GM18861 (cell line): ENCODE data around the gene WDR27.
"Not testable (repeated sequence)": the region's sequence is repeated elsewhere in the genome, so short reads cannot be mapped to it uniquely, and the experiment has no call there.

Experiments
- ATAC-seq: cut with Tn5 transposase; IDR thresholded peaks from one replicate; pipeline ENCODE4 v1.9.1; 2021; ENCODE audit not compliant: unreplicated experiment

The WDR27 gene

DNA sequence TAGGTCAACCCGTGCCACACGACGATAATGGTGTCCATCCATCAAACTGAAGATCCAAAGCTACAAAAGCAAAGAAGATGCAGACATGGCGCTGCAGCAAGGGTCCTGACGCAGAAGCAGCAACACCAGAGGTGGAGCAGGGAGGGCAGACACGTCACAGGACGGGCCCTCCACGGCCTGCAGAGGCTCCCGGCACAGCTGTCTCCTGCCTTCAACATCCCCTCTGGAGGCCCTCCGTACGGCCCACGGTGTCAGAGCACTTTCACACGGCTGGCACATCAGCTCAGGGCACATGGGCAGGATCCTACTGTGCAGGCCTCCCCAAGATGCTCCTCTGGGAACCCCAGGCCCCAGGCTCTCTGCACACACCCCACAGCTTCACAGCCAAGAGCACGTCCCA, 37.6 kb downstream of the WDR27 start:
- ATAC-seq = no peak

DNA sequence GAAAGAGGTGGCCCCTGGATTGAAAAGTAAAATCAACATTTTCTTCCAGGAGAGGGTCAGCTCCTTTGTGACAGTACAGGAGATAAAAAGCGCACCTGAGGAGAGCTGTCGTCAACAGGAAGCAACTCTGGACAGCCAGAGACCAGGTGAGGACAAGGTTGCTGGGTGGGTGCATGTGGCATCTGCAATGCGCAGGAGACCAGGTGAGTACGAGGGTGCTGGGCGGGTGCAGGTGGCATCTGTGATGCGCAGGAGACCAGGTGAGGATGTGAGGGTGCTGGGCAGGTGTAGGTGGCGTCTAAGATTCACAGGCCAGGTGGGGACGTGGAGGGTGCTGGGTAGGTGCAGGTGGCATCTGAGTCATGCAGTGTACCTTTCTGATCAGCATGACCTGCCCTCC, 38.4 kb downstream of the WDR27 start:
- ATAC-seq = no peak

DNA sequence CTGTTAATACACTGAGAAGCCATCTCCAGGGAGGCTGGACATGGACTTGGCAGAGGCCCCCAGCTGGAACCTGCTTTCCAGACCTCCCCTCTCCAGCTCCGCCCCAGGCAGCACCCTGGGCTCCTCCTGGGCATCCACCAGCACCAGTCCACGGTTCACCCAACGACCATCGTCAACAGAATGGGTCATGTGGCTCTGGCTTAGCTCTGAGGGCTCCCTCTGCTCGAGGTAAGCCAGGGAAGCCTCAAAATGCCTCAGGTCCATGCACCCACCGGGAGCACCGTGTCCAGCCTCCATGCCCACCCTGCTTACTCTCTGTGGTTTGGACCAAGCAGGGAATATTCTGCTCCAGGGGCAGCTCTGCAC, 40.5 kb downstream of the WDR27 start:
- ATAC-seq = no peak

DNA sequence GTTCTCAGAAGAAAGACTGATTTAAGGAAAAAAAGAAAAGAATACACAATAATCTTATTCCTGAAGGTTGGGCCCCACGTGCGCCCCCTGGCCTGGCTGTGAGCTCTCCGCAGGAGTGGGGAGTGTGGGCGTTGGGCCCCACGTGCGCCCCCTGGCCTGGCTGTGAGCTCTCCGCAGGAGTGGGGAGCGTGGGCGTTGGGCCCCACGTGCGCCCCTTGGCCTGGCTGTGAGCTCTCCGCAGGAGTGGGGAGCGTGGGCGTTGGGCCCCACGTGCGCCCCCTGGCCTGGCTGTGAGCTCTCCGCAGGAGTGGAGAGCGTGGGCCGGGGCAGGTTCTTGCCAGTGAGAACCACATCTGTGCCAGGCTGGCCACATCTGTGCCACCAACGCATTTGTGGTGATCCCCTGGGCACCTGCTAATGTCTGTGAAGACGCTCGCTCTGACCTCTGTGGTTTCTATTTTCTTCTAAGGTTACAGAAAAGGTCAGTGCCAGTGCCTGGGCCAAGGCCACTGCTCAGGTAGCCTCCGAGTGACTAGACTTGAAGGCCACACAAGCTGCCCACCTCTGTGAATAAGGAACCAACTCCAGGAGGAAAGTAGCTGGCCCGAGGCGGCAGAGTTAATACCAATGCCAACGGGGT, 41.0 kb downstream of the WDR27 start:
- no peak for ATAC-seq

DNA sequence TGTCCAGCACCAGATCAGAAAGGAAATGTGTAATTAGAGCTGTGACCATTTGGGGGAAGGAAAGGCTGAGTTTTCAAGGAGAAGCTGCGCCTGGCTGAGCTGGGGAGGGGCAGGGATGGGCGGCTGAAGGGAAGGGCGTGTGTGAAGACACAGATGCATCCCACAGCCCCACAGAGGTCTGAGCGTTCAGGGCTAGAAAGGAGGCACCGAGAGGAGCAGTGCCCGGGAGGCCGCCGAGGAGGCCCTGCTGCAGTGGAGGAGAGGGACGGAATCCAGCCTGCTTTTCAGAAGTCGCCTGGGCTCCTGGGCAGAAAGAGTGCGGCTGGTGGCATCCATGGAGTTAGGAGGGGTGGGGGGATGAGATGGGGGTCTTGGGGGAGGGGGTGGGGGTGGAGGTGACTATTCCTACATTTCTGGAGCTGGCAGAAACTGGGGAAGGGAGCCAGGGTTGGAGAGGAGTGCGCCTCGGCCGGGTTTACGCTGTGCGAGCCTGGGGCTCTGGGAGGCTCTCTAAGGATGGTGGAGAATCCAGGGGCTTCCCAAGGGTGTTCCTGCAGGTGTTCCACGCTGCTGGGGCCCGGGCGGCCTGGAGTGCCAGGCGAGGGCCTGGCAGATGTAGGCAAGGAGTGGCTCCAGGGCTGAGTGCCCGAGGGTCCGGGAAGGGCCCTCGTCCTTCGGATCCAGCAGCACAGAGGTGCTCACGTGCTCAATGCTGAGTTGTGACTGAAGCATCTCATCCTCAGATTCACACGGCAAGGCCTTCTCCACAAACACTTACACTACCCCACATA, 41.8 kb downstream of the WDR27 start:
- ATAC-seq = no peak

DNA sequence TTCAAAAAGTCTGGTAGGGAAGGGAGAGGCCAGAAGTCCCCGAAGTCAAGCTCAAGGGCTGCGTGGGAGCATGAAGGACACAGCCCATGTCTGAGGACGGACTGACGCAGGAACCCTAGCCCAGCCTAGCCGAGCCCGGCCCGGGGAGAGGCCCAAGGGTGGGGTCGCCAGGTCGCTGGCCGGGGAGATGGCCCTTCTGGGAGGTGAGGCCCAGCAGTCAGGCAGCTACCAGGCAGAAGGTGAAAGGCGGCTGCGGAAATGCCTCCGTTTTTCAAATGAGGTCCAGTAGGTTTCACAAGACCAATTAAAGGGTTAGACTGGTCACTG, 44.6 kb downstream of the WDR27 start:
- ATAC-seq = no peak

DNA sequence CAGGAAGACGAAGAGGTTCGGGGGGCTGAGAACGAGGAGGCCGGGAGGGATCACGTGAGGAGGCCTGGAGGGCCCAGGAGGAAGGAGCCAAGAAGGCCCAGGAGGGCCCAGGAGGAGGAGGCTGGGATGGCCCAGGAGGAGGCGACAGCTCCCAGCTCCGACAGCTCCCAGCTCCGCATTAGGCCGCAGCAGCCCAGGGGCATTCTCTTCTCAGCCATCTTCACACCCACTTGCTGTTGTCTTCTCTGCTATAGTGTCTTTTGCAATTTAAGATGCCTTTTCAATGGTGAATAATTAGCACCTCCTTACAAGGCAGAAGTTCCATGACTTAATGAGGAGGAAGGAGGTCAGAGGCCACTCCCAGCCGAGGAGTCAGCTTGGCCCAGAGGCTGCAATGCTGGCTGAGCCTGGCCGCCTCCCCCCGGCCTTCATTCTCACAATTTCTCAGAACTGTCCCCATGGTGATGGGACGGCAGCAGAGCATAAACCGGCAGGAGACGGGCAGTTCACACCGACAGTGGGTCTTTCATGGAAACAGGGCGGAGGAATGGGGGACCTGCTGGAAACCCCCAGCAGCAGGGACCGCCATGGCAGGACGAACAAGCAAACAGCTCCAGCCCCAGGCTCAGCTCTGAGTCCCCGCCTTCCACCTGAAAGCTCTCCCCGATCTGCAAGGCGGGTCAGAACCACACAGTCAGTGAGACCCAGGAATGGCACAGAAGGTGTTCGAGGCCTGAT, 45.1 kb downstream of the WDR27 start:
- ATAC-seq = no peak

DNA sequence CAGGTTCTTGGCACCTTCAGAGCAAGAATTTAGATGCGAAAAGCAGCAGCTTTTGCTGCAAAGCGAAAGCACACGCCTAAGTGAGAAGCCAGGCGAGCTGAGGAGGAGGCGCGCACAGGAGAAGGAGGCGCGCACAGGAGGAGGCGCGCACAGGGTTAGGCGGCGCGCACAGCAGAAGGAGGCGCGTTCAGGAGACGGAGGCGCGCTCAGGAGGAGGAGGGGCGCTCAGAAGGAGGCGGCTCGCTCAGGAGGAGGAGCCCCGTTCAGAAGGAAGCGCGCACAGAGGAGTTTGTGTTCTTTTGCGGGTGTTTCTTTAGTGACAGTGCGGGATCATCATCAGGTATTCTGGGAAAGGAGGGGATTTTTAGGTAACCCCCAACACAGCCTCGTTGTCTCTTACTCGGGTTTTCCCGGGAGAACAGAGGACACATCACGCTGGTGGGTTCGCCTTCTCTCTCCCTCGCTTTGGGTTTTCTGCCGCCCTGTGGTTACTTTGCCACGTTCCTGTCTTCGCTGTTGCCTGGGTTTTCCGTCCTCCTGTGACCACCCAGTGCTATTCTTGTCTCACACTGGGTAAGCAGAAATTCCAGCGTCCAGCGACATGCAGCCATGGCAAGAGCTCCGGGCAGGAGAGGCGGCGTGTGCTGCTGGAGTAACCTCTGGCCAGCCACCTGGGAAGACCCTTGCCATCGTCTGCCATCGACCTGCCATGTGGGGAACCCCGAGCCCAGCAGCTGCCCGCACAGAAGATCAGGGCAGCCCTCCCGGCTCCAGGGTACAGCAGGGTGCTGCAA, 47.0 kb downstream of the WDR27 start:
- peak; percentile 61 for ATAC-seq

DNA sequence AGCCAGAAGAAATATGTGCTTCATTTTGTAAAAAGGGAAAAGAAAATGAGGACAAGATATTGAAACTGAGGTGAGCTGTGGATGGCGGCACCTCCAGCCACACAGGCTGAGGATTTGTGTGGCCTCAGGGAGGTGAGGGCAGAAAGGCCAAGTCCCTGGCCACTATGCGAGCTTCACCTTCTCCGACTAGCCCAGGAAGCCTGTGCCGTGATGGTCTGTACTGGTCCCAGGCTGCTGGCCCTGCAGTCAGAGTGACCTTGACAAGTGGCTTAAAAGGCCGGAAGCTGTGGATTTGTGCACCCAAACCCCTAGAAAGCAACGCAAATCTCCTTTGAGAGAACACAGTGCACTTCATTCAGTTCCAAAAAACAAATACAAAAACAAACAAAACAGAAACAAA, 48.1 kb downstream of the WDR27 start:
- no peak for ATAC-seq

DNA sequence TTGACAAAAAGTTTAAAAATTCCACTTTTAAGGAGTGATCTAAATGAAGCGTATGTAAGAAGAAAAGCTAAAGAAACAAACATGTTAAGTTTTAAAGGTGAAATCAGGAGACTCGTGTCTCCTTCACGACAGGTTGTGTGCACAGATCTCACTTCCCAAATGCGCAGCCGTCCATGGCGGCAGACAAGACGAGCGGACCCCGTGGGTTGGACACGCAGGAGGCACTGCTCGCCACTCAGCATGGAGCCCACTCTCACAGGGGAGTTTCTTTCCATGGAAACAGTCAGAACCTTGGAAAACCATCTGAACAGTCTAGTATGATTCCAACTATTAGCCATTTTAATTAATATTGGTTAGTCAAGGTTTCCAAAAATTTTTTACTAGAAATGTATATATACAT, 48.9 kb downstream of the WDR27 start:
- no peak for ATAC-seq

DNA sequence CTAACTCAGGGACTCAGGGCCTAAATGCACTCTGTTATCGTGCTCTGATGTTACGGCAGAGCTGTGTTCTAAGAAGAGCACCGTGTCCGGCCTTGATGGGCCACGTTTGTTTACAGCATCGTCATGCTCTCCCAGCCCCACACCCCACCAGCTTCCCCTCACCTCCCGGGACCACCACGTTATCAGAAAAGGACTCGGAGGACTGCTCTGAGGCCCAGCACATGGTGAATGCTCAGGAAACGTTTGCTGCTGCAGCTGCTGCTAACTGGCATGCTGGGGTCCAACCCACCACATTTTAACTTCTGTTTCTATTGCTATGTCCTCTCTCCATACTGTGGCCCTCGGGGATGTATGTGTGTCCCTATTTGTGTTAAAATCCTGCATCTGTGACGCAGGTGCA, 50.3 kb downstream of the WDR27 start:
- no peak for ATAC-seq

DNA sequence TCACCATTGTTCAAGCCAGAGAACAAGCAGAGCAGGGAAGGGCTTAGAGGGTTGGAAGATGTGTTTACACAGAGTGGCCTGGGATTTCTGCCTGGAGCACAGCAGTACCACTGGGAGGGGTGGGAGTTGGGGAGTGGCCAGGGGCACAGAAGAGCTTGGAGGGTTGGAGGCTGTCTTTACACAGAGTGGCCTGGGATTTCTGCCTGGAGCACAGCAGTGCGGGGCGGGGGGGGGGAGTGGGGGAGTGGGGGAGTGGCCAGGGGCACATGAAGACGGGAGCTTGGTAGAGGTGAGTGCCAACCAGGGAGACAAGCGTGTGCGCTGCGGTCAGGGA, 50.9 kb downstream of the WDR27 start:
- no peak for ATAC-seq

DNA sequence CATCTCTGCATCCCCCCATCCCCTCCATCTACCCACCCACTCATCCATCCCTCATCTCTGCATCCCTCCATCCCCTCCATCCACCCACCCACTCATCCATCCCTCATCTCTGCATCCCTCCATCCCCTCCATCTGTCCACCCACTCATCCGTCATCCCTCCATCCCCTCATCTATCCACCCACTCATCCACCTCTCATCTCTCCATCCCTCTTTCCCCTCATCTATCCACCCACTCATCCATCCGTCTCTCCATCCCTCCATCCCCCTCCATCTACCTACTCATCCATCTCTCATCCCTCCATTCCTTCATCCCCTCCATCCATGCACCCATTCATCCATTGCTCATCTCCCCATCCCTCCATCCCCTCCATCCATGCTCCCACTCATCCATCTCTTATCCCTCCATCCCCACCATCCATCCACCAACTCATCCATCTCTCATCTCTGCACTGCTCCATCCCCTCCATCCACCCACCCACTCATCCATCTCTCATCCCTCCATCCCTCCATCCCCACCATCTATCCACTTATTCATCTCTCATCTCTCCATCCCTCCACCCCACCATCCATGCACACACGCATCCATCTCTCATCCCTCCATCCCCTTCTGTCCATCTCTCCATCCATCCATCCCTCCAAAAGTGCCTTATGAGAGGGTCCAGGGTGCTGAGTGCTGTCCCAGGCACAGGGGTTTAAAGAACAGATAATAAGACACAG, 51.4 kb downstream of the WDR27 start:
- no peak for ATAC-seq

DNA sequence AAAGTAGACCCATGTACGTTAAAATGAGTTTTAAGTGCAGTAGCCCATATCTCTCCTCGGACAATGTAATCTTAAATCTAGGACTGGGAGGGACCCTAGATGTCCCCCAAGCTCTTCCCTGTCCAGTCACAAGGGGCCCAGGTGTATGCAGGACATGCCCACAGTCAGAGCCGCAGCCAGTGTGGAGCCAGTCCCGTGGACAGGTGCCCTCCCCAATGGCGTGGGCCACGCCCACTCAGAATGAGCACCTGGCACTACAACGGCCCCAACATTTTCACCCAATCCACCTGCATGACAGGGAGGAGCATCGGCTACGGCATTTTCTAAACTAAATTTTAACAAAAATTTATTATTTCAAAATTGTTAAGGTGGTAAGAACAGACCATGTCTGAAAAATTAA, 53.2 kb downstream of the WDR27 start:
- ATAC-seq = no peak

DNA sequence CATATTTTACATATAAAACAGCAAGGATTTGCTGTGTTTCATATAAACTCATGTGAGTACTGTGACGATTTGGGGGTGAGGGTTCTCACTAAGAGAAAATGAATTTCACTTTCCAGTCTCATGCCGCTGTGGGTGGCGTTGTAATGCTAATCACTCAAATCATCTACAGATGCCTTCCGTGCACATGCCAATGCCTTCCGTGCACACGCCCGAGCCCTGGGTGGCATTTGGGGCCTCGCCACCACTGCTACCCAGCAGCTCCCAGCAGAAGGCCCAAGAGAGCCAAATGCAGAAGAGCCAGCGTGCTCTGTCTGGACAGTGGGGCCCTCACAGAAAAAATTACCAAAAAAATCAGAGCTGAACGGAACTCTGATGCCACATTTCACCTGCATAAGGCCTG, 53.7 kb downstream of the WDR27 start:
- ATAC-seq = no peak

DNA sequence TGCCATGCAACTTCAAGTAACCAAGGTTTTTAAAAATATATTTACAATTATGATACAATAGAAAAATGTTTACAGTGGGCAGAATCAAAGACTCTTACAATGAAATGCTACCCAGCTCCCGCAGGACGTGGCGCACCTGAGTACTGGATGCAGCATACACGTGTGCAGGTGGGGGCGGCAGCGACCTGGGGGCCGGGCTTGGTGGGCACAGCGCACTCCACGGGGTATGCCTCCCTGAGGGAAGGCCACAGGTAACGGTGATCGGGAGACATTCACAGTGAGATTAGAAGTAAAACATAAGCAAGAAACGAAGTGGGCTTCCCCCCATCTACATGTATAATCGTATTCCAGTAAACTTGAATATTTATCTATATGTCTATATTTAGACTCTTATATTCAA, 54.2 kb downstream of the WDR27 start:
- no peak for ATAC-seq

DNA sequence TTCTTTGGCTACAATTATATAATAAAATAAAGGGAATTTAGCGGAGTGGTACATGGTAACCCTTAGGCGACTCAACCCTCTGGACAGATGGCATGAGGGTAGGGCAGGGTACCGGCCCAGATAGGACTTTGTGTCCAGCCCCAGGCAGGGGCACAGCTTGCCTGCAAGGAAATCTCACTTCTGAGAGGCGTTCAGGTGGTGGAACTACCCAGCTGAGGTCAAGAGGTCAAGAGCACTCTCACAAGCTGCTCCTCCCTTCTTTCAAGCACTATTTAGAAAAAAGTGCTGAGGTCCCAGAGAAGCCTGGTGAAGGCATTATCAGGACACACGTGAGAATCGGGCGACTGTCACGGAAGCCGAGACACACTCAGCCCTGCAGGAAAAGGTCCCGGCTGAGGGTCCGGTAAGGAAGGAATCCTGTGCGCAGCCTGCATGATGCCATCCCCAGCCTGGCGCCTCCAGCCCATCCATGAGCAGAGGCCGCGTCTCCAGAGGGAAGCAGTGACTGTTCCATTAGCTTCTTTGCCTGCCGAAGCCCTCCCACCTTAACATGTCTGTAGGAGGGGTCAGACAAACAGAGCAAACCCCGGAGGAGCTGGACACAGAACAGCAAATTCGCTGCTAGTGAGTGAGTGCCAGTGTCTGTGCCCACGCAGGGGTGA, 54.8 kb downstream of the WDR27 start:
- no peak for ATAC-seq

DNA sequence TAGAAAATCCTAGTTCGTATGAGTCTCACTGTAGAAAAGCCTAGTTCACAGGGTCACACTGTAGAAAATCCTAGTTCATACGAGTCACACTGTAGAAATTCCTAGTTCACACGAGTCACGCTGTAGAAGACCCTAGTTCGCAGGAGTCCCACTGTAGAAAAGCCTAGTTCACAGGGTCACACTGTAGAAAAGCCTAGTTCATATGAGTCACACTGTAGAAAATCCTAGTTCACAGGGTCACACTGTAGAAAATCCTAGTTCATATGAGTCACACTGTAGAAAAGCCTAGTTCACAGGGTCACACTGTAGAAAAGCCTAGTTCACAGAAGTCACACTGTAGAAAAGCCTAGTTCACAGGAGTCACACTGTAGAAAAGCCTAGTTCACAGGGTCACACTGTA, 56.4 kb downstream of the WDR27 start:
- not testable (repeated sequence) for ATAC-seq

DNA sequence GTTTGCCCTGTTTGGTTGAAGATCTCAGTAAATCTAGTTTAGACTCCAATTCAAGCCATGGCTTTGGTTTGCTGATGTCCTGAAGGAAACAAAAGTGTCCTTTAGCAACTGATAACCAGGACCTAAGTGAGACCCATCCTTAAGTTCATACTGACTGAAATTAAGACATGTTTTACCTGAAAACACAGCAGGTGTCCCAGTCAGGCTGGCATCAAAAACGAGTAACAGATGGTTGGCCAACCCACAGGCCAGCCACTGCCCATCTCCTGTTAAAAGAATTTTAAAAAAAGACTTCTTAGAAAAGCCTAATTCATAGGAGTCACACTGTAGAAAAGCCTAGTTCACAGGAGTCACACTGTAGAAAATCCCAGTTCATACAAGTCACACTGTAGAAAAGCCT, 58.3 kb downstream of the WDR27 start:
- no peak for ATAC-seq

DNA sequence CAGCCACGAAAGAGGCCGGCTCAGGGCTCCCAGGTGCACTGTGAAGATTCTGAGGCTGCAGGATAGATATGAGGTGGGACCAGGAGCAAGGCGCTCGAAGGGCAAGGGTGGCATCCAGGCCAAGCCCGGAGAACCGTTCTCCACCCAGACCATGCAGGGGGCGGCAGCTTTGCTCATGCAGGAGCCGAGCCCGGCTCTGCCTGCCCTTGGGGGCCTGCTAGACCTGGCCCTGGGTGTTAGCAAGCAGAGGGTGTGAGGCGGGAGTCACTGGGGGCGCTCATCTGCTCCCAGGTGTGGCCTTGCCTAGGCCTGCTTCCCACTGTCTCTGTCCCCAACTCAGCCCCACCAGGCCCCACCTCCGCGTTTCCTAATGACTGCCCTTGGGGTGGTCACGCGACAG, 59.4 kb downstream of the WDR27 start:
- no peak for ATAC-seq
